NCI-H460 (cell line): ENCODE results near the gene PDIA5. TPM values are rescaled to one million over a fixed set of nuclear protein-coding genes. Genes with fewer than 3 reads are reported as not detected.

Experiments
- DNase-seq: peaks from one replicate; pipeline ENCODE4 v3.0.0-alpha.2; 2016; ENCODE audit warnings: low read depth; ENCODE audit errors: extremely low read depth
- total RNA-seq: library from RNA; depleted of rRNA; stranded (reverse); fragments of >200 nt; shearing (Covaris generic); gene quantifications from 2 replicates; pipeline ENCODE4 v1.2.3, GENCODE V29; 2014

PDIA5 gene
- total RNA-seq, 1 experiment from 2014 or later: 19.6 TPM

DNA sequence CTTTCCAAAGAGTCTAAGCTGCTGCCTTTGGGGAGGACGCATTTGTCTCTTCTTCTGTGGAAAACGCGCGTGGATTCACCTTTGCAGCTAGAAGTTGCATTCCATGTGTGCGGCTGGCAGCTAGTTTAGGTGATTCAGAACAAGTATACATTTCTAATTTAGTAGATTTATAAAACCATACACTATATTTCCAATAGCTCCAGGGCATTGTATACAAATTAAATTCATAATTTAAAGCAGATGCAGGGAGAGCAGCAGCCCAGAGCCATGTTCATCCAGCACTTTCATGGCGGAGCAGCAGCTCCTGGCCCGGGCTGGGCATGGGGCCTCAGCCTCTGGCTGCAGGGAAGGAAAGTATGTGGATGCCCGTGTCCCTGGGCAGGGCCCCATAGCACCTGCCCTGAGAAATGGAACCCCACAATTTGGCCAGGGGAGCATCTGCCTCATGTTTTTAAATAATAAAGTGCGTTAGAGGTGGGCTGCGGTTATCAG, 92.1 kb downstream of the PDIA5 start:
- DNase-seq: no peak

DNA sequence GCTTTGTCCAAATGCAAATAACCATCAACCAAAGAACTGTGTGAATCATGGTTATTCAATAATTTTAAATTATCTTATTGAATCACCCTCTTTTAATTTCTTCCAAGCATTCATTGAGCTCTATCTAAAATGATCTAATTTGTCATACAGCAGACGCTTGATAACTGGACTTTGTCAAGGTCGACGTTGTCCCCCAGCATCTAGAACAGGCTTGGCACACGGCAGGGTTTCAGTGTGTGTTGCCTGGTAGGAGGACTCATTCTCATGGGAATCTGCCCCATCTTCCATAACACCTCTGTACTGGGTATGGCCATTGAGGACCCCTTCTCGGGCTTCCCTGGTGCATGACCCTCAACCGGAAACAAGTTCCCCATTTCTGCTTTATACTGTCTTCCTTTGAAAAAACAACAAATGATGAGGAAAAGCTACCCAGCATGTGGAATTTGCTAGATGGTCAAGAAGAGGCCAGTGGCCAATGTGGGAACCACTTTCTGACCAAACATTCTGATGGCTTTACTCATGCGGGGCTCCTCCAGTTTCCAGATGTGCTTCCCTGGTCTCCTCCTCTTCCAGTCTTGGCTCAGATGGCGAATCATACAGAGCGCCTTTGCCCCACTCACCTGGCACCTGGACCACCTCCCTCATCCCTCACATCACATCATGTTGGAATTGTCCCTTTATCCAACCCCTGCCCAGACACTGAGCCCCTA, 93.3 kb downstream of the PDIA5 start:
- no peak for DNase-seq

DNA sequence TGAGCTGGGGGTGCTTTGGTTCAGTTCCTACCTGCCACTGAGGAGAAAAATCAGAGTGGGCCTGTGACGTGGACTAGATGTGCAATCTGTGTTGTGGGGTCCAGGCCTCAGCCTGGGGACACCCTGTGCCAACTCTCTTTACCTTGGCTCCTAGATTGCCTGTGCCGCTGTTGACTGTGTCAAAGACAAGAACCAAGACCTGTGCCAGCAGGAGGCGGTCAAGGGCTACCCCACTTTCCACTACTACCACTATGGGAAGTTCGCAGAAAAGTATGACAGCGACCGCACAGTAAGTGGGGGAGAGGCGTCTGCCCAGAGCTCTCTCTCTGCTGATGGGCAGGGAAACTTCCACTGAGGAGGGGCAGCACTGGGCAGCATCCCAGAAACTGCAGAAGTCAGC, 94.3 kb downstream of the PDIA5 start:
- DNase-seq: no peak

DNA sequence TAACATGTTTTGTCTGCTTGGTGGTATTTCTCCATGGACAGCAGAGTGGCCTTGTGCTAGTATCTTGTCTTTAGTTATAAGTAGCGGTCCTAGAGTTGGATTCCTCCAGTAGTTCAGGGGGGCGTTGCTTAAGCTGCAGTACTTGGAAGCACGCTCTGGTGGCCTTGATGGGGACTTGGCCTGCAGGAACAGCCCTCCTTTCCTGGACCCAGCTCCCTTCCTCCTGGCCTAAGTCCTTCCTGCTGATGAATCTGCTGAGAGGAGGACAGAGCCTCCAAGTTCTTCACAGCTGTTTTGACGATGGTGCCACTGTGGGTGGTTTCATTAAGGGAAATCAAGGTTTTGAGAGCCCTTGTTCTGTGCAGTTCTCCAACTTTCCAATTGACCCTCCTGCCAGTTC, 96.3 kb downstream of the PDIA5 start:
- DNase-seq: no peak

DNA sequence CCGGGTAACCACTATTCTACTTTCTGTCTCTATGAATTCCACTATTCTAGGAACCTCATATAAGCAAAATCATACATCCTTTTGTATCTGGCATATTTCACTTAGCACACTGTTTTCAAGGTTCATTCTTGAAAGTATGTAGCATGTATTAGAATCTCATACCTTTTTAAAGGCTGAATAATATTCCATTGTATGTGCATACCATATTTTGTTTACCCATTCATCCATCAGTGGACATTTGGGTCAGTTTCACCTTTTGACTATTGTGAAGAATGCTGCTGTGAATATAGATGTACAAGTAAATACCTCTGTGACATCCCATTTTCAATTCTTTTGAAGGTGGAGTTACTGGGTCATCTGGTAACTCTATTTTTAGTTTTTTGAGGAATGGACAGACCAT, 98.3 kb downstream of the PDIA5 start:
- no peak for DNase-seq

DNA sequence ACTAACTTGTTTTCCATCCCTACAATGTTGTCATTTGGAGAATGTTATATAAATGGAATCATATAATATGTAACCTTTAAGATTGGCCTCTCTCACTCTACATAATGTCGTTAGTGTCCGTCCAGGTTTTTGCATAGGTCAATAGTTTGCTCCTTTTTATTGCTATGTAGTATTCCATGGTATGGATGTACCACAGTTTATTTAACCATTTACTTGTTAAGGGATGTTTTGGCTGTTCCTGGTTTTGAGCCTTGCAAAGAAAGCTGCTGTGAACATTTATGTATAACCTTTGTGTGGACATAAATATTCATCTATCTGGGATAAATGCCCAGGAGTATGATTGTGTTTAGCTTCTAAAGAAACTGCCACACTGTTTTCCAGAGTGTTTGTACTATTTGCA, 100.9 kb downstream of the PDIA5 start:
- DNase-seq: no peak

DNA sequence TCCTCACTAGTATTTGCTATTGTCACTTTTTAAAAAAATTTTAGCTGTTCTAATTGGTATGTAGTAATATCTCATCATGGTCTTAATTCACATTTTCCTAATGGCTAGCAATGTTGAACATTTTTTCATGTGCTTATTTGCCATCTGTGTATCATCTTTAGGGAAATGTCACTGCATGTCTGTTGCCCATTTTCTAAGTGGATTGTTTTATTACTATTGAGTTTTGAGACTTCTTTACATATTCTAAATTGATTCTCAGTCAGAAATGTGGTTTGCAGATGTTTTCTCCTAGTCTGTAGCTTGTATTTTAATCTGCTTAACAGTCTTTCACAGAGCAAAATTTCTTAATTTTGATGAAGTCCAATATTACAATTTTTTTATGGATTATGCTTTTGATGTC, 101.3 kb downstream of the PDIA5 start:
- DNase-seq: no peak

DNA sequence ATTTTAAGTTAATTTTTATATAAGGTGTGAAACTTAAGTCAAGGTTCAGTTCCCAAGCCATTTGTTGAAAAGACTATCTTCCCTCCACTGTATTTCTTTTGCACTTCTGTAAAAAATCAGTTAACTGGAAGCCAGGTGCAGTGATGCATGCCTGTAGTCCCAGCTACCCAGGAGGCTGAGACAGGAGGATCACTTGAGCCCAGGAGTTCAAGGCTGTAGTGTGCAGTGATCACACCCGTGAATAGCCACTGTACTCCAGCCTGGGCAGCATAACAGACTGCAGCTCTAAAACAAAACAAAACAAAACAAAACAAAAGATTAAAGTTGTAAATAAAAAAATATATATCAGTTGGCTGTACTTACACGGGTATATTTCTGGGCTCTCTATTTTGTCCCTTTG, 101.8 kb downstream of the PDIA5 start:
- no peak for DNase-seq

DNA sequence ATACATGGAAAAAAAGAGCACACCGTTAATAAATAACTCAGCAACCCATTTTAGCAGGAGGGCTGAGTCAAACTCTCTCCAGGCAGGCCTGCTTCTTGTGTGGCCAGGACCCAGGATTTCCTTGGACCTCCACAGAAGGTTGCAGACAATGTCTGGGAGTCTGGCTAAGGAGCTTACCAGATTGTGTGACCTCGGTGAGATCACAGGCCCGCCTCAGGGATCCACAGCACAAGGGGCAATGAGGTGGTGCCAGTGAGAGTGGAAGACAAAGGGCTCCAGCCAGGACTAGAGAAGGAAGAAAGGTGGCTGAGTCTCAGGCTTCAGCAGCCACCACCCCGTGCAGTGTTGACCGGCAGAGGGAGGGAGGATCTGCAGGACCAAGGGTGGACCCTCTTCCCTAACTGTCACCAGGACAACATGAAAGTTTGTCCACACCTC, 102.7 kb downstream of the PDIA5 start:
- DNase-seq: no peak

DNA sequence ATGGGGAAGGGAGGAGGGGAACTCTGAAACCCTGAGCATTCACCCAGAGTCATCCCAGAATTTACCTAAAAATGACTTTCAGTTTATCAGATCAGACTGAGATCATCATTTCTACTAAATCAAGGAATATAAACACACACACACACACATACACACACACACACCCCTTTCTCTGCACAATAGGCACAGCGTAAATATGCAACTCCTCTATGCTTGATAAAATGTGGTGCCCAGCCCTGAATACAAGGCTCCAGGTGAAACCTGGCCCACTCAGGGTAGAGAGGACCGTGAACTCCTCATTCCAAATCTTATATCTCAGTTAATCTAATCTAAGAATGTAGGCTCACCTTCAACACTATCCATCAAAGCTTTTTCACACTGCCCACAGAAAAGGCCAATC, 103.1 kb downstream of the PDIA5 start:
- DNase-seq: no peak

DNA sequence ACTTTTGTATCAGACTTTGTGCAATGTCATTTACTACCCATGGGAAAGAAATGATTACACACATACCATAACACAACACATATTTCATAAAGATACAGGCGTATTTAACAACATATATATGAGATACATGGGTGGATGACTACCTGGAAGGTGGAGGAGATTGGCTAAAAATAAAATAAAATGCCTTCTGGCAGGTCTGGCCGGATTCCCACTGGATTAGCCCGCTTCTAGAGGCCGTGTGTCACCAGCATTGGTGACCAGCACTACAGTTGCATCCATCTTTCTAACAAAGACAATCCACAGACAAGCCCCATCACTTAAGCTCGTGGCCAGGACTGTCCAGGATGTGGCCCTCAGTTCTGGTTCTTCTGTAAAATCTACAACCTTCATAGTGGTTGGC, 114.0 kb downstream of the PDIA5 start:
- DNase-seq: no peak

DNA sequence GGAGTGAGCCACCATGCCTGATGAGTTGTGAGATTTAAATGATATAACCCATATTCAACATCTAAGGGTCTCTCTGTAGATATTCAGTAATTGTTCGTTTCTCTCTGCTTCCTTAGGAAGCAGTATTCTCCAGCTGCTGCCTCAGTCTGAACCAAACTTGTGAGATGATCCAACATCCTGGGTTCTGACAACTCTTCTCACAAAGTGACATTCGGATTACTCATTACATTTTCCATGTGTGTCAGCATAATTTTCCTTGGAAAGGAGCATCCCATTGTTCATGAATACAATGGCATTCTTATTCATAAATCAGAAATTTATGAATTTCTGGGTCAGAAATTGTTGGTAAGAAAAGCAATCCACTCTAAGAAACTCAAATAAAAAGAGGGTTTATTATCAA, 119.9 kb downstream of the PDIA5 start:
- no peak for DNase-seq

DNA sequence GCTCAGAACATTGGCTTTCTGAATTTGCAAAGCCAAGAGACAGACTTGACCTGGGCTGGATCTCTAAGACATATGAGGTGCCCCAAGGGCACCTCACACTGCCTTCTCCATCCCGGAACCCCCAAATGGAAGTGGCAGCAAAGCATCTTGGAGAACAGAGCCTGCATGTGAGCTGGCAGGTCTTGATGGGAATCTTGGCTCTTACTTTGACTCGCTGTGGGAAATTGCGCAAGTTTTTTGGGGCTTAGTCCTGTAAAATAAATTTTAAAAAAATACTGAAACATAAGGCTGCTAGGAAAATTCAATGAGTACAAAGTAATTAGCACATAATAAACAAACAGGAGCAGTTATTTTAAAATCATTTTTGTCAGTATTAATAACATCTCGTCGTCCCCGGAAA, 121.2 kb downstream of the PDIA5 start:
- DNase-seq: no peak

DNA sequence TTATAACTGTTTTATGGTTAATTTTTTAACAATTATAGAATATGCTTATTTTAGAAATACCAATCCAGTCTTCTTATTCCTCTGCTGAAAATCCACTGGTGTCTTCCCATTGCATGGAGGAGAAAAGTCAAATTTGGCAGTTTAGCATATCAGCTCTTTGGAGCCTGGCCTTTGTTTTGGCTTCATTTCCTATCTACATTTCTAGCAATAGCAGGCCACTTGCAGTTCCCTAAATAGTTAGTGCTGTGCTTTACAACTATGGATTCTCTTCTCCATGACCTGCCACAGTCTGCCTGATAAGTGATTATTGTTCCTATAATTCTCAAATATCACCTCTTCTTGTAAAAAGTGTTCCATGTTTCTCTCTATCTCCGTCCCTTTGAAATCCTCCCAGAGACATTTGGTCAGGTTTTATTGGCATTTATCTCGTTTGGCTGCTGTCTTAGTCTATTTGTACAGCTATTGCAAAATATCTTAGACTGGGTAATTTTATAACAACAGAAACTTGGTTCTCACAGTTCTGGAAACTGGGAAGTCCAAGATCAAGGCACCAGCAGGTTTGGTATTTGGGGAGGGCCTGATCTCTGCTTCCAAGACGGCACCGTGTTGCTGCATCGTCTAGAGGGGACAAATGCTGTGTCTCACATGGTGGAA, 126.8 kb downstream of the PDIA5 start:
- no peak for DNase-seq

DNA sequence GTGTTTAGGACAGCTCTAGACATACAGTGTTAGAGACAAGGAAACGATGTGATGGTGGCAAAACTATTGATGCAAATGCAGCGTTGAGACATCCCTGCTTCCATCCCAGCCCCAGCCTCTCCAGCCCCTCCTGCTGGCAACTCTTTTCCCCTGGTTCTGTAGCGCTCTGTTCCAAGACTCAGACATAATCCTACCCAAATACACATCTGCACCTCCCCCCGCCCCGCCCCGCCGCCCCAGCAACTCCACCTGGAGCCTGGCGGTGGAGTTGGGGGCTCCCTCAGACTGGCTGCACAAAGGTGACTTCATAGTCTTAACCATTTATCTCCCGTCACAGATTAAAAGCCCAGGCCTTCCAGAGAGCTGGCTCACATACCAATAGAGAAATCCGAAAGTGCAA, 127.7 kb downstream of the PDIA5 start:
- DNase-seq: no peak

DNA sequence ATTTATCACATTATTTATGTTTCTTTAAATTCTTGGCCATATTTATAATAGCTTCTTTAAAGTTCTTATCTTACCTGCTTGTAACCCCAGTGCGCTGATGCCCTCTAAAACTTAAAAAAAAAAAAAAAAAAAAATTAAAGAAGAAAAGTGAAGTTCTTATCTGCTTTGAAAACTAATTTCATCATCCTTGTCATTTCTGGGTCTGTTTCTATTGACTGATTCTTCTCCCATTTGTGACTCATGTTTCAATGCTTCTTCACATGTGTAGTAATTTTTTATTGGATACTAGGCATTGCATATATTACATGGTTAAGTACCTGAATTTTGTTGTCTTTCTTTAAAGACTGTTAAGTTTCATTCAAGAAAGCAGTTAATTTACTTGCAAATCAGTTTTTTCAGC, 131.5 kb downstream of the PDIA5 start:
- no peak for DNase-seq

DNA sequence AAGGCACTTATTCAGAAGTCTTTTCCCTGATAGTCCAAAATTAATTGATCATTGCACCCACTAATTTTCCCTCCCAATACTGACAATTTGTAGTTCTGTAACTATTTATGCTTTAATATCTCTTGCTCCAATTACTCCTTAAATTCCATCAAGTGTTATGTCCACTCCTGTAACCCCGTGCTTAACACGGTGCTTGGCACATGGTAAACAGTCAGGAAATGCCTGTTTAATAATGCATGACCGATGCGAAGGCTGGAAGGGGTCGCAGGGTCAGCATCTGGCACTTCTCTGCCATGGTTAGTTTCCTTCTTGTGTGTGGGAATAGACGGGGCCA, 134.4 kb downstream of the PDIA5 start:
- no peak for DNase-seq

DNA sequence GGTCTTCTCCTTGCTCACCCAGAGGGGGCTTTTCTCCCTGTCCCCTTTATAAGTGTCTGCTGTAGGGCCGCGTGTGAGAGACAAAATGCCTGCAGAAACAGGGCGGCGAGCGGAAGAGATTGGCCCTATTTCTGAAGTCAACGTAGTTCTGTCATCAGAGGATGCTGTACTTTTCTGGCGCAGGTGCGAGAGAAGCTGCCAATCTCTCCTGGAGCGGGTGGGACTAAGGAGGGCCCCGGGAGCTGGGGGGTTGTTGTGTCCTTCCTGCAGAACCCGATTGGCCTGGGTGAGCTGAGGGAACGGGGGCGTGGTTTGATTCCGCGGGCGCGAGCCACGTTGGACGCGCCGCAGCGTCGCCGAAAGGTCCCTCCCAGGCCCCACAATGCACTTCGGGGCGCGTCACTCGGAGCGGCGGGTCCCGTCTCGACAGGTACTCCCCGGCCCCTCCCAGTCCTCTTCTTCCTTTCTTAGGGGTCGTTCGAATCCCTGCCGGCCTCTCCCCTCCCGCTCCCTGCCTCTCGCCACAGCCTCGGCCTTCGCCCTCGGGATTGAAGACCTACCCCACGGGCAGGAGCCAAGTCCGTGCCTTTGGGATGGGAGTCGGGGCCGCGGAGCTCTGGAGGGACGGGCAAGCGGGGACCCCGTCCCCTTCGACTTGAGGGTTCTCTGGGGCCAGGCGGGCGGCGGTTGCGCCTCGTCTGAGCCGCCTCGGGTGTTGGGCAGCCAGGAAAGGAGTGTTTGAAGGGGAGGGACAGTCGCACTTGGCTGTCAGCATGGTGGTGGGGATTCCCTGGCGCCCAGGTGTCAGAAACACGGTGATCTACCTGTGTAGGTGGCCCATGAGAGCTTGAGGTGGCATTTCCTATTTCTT, 135.0 kb downstream of the PDIA5 start, which contains the start of gene SEC22A:
TSS of gene SEC22A (plus strand) at position 387 of the 871 bp plus-strand sequence. CDS start 7,275 bp downstream, outside the sequence.
- DNase-seq: peak; percentile 79

DNA sequence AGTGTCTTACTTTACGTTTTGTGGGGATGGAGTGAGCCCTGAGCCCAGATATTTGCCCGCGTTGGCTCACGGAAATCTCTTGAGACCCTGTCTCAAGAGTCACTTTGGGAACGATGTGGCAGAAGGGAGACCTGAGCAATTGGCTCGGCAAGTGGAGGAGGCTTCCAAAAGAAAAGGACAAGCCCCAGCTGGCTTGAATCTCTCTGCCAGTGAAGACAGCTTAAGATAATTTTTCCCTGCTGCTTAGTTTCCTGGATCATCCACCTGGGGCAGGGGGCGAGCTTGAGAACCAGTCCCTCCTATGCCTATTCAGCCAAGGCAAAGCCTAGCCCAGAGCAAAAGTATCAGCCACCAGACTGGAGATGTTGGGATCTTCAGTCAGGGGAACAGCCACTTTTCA, 135.6 kb downstream of the PDIA5 start:
- DNase-seq: no peak
